ENCODE results near the gene C6orf118.

C6orf118 gene

GRCh38 chr6:165243801-165244200 lies 65.6 kb downstream of the C6orf118 start:
- no peak for DNase-seq

GRCh38 chr6:165236326-165236725 lies 73.1 kb downstream of the C6orf118 start:
- DNase-seq: no peak

GRCh38 chr6:165232731-165233488 lies 76.5 kb downstream of the C6orf118 start:
- no peak for DNase-seq

- DNase-seq: no peak
Observed at GRCh38 chr6:165231581-165232561, 77.5 kb downstream of the C6orf118 start.

- no peak for DNase-seq
Observed at GRCh38 chr6:165231177-165231576, 78.2 kb downstream of the C6orf118 start.

All from GOT3 (cell line).